Measurements from ENCODE around the gene EEPD1.

EEPD1 gene

GRCh38 chr7:36154255-36155212 is 1.5 kb downstream of the EEPD1 start:
- no peak for DNase-seq (ENCODE audit: low spot score)

DNA sequence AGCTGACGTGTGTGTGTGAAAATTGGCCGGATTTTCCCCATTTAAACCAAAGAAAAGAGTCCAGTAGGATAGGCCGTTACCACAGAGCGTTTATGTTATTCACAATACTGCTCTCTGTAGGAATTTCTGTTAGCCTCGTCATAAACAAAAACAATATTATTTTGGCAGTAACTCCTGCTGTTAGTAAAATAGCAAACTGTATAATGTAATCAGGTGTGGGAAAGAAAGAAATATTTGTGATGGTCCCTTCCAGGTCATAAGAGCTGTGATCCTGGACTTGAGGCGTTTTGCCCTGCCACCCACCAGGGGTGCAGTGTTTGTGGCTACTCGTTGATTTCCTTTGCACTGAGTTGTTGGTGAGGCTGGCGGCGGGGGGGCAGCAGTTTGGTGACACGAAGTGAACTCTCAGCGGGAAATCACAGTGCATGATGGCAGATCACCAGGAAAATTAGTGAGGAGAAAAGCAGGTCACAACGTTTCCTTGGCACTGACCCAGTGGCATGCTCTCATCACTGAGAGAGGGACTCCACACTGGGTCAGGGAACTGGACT is 2.8 kb downstream of the EEPD1 start:
- DNase-seq (ENCODE audit: low spot score) = no peak

- DNase-seq (ENCODE audit: low spot score) = no peak
Measured at GRCh38 chr7:36157527-36158320, 4.7 kb downstream of the EEPD1 start.

DNA sequence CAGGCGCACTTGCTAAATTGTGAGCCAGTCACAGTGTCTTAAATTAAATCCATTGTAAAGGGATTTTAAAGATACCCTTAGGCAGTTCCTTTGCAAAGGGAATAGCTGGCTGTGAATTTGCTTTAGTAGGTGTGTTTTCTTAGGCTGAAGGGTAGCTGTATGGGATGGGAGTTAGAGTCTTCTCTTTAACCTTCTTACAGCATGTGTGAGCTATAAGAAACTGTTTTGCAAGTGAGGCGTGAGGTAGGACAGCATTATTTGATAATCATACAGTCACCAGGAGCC is 5.2 kb downstream of the EEPD1 start:
- no peak for DNase-seq (ENCODE audit: low spot score)

GRCh38 chr7:36159618-36160017 is 6.6 kb downstream of the EEPD1 start:
- DNase-seq (ENCODE audit: low spot score) = no peak

GRCh38 chr7:36160313-36160712 is 7.3 kb downstream of the EEPD1 start:
- no peak for DNase-seq (ENCODE audit: low spot score)

- no peak for DNase-seq (ENCODE audit: low spot score)
Measured at GRCh38 chr7:36161996-36162395, 8.9 kb downstream of the EEPD1 start.

DNA sequence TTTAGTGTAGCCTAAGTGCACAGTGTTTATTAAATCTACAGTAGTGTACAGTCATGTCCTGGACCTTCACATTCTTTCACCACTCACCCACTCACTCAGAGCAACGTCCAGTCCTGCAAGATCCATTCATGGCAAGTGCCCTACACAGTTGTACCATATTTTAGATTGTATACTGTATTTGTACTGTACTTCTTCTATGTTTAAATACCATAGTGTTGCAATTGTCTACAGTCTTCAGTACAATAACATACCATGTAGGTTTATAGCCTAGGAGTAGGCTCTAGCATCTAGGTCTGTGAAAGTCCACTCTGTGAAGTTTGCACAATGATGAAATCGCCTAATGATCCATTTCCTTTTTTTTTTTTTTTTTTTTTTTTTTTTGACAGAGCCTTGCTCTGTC is 12.0 kb downstream of the EEPD1 start:
- DNase-seq (ENCODE audit: low spot score) = peak; percentile 27

DNA sequence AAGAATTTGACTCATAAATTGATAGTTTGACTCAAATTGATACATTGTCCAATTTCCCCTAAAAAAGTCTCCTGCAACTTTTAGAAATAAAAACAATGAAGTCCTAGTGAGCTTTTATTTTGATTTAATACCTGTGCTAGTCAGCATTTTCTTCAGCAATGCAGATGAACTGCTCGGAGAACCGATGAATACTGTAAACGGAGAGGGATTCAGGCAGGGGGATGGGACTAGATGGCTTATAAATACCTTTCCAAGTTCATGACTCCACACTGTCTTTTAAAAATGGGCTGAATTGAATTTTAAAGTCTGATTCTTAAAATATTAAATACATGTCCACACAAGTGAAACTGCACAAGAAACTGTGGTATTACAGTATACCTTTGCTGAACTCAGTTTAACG is 12.7 kb downstream of the EEPD1 start:
- DNase-seq (ENCODE audit: low spot score) = no peak

DNA sequence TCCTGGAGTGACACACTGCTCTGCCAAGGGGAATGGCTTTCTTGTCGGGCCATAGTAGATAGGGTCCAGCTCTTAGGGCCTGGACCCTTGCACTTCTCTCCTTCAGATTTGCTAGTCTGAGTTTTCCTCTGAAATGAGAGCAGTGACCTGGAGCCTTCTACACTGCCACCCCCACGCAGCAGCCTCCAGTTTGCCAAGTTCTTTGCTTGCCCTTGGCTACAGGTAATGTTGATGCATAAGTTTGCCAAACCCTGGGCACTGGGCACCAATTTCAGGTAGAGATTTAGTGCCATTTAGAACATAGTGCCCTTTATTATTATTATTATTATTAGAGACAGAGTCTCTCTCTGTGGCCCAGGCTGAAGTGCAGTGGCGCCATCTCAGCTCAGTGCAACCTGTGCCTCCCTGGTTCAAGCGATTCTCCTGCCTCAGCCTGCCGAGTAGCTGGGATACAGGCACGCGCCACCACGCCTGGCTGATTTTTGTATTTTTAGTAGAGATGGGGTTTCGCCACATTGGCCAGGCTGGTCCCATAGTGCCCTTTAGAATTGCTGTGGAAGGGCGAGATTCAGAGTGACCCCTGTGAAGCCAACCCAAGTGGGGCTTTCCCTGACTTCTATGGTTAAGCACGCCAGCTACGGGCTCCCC is 14.5 kb downstream of the EEPD1 start:
- no peak for DNase-seq (ENCODE audit: low spot score)

- no peak for DNase-seq (ENCODE audit: low spot score)
Measured at GRCh38 chr7:36171503-36171902, 18.4 kb downstream of the EEPD1 start.

- DNase-seq (ENCODE audit: low spot score) = no peak
Measured at GRCh38 chr7:36175886-36176285, 22.8 kb downstream of the EEPD1 start.

GRCh38 chr7:36176697-36177096 is 23.6 kb downstream of the EEPD1 start:
- DNase-seq (ENCODE audit: low spot score) = no peak

- no peak for DNase-seq (ENCODE audit: low spot score)
Measured at GRCh38 chr7:36180121-36180520, 27.1 kb downstream of the EEPD1 start.

DNA sequence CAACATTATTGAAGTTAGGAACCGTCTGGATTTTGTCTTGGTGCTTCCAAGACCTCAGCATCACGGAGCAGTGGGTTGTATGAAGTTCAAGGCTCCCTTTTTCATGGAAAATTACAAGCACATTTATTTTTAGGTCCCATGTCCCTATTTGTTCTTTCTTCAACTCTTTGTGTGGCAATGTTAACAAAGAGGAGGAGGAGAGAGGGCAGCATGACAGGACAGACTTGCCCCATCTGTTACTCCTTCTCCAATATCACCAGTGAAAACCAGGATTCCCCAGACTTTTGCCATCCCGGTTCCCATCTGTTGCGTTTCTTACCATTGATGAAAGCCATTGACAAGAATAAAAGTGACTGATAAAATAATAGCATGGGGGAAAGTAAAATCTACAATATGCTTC is 28.6 kb downstream of the EEPD1 start:
- DNase-seq (ENCODE audit: low spot score) = no peak

DNA sequence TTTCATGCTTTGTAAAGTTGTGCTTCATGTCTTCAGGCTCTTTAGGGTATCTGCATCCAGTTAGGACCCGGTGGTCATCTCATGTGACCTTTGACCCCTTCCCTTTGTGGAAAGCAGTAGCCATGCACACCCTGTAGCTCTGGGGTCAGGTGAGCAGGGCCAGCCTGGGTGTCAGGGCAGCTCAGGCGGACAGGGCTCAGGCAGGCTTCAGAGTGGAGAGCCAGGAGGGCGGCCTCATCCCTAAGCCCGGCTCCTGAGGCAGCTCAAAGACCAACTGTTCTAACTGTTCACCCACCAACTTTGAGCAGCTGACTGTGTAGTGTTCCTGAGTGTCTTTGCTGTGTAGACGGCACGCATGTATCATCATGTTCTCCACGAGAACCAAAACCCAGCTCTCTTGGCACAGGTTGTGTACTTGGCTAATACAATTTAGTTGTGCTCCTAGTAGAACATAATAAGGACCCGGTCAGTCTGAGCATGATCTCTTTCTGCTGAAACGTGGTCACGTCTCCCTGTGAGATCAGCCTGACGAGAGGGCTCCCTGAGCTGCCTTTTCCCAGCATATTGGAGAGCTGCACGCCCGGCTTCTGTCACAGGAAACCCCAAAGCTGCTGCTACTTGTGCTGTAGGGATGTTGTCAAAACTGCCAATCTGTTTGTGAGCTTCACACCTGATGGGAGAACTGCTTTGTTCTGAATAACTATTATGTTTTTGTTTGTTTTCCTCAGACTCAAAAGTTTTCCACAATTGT is 30.0 kb downstream of the EEPD1 start:
- no peak for DNase-seq (ENCODE audit: low spot score)

- no peak for DNase-seq (ENCODE audit: low spot score)
Measured at GRCh38 chr7:36185092-36185491, 32.0 kb downstream of the EEPD1 start.

DNA sequence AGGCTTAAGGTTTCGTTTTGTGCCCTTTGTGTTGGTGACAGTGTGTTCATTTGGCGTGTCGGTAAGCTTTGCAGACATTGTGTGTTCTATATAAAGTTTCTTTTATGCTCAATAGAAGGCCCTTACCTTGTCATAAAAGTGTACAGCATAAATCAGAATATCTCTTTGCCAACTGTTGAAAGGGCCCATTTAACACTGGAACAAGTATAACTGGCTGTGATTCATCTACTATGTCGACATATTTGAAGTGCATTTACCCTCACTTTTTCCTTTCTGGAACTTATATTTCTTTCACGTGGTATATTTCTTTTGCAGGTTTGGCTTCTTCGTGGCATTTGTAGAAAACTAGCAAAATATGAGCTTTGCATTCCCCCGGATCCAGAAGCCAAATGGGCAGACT is 32.7 kb downstream of the EEPD1 start:
- DNase-seq (ENCODE audit: low spot score) = no peak

GRCh38 chr7:36186359-36187121 is 33.5 kb downstream of the EEPD1 start:
- no peak for DNase-seq (ENCODE audit: low spot score)

GRCh38 chr7:36188266-36188665 is 35.2 kb downstream of the EEPD1 start:
- no peak for DNase-seq (ENCODE audit: low spot score)

- DNase-seq (ENCODE audit: low spot score) = no peak
Measured at GRCh38 chr7:36188906-36189305, 35.9 kb downstream of the EEPD1 start.

Measured in HuH-7.5 (cell line).